HEK293 (cell line): ENCODE results near the gene CCNK.
A peak's percentile ranks its signal among the peaks of the same experiment; 100 is the strongest.

Source experiments
- CTCF ChIA-PET: fragments of 350-600 bp; formaldehyde crosslinking; extraction: SDS; loops from one replicate; lab custom pipeline; 2021; ENCODE audit warnings: antibody characterized with exemption; lab: Yijun Ruan, JAX
- POLR2A ChIA-PET: fragments of 300-600 bp; formaldehyde crosslinking; extraction: SDS; loops from one replicate; lab custom pipeline; 2020; ENCODE audit warnings: antibody characterized with exemption, inconsistent platforms; lab: Yijun Ruan, JAX
- H3K27ac ChIP-seq: fragments of 200-500 bp; sonication (Bioruptor generic); 2 replicates; pipeline ENCODE4 v1.5.1; 2014; ENCODE audit warnings: low read depth, low read length, control low read depth, inconsistent platforms; ENCODE audit errors: extremely low read depth
- H3K36me3 ChIP-seq, 2 experiments: fragments of 200-500 bp in 1 of 2; sonication (Bioruptor generic) in 1 of 2; 1 replicate in 1 of 2; 2 replicates in 1 of 2; pipeline ENCODE4 v1.5.1; 2014 to 2017; ENCODE audit warnings: inconsistent platforms in 2 of 2, low read length in 2 of 2; ENCODE audit not compliant: control insufficient read depth in 2 of 2, insufficient read depth in 1 of 2
- H3K4me1 ChIP-seq: fragments of 200-500 bp; sonication (Bioruptor generic); 2 replicates; pipeline ENCODE4 v1.5.1; 2014; ENCODE audit warnings: mild to moderate bottlenecking, low read length, inconsistent platforms; ENCODE audit not compliant: control insufficient read depth, insufficient read depth
- H3K4me3 ChIP-seq: 2 replicates; pipeline ENCODE4 v1.5.1; 2011; ENCODE audit warnings: low read depth, mild to moderate bottlenecking, control low read depth, low read length, moderate library complexity
- H3K9me3 ChIP-seq: fragments of 200-500 bp; sonication (Bioruptor generic); 2 replicates; pipeline ENCODE4 v1.5.1; 2014; ENCODE audit warnings: low read depth, low read length, inconsistent platforms; ENCODE audit not compliant: control insufficient read depth, insufficient read depth
- HOXD13 ChIP-seq: sonication (generic); formaldehyde crosslinking; IDR thresholded peaks from 2 replicates; pipeline ENCODE4 v1.8.0; 2022; ENCODE audit warnings: missing genetic modification reagents, borderline replicate concordance
- PRDM10 ChIP-seq: fragments of 450-650 bp; formaldehyde crosslinking; IDR thresholded peaks from 2 replicates; pipeline ENCODE4 v1.5.1; 2016; ENCODE audit warnings: missing biosample characterization, missing genetic modification characterization
- PRDM4 ChIP-seq: fragments of 450-650 bp; formaldehyde crosslinking; IDR thresholded peaks from 2 replicates; pipeline ENCODE4 v1.5.1; 2017; ENCODE audit warnings: missing biosample characterization, missing genetic modification characterization
- SCRT1 ChIP-seq: fragments of 450-650 bp; formaldehyde crosslinking; IDR thresholded peaks from 2 replicates; pipeline ENCODE4 v1.5.1; 2016; ENCODE audit warnings: missing biosample characterization, missing genetic modification characterization, borderline replicate concordance
- ZBTB20 ChIP-seq: fragments of 450-650 bp; formaldehyde crosslinking; IDR thresholded peaks from 2 replicates; pipeline ENCODE4 v1.5.1; 2016; ENCODE audit warnings: missing biosample characterization, missing genetic modification characterization
- ZFHX2 ChIP-seq: fragments of 450-650 bp; formaldehyde crosslinking; conservative IDR thresholded peaks from 2 replicates; pipeline ENCODE4 v1.5.1; 2016; ENCODE audit warnings: missing biosample characterization, missing genetic modification characterization
- ZFP41 ChIP-seq: fragments of 450-650 bp; formaldehyde crosslinking; IDR thresholded peaks from 2 replicates; pipeline ENCODE4 v1.5.1; 2016; ENCODE audit warnings: missing biosample characterization, missing genetic modification characterization, borderline replicate concordance
- ZNF211 ChIP-seq: fragments of 450-650 bp; formaldehyde crosslinking; IDR thresholded peaks from 2 replicates; pipeline ENCODE4 v1.5.1; 2016; ENCODE audit warnings: low read depth, missing biosample characterization, missing genetic modification characterization
- ZNF274 ChIP-seq, 2 experiments: fragments of 200-500 bp in 1 of 2; fragments of 450-650 bp in 1 of 2; sonication (Bioruptor generic) in 1 of 2; formaldehyde crosslinking in 1 of 2; IDR thresholded peaks; 2 replicates each; pipeline versions ENCODE4 v1.5.1 to v1.6.1; 2014 to 2016; ENCODE audit warnings: borderline replicate concordance in 1 of 2, inconsistent platforms in 1 of 2, low read length in 1 of 2, missing biosample characterization in 1 of 2, missing genetic modification characterization in 1 of 2
- ZNF335 ChIP-seq: fragments of 450-650 bp; formaldehyde crosslinking; conservative IDR thresholded peaks from 2 replicates; pipeline ENCODE4 v1.5.1; 2016; ENCODE audit warnings: missing biosample characterization, missing genetic modification characterization
- ZNF548 ChIP-seq: fragments of 450-650 bp; formaldehyde crosslinking; IDR thresholded peaks from 2 replicates; pipeline ENCODE4 v1.5.1; 2016; ENCODE audit warnings: missing biosample characterization, missing genetic modification characterization
- ZNF571 ChIP-seq: fragments of 450-650 bp; formaldehyde crosslinking; IDR thresholded peaks from 2 replicates; pipeline ENCODE4 v1.5.0; 2017; ENCODE audit warnings: missing biosample characterization, missing genetic modification characterization
- ZNF658 ChIP-seq: fragments of 450-650 bp; formaldehyde crosslinking; IDR thresholded peaks from 2 replicates; pipeline ENCODE4; 2016; ENCODE audit warnings: missing biosample characterization, missing genetic modification characterization
- ZSCAN30 ChIP-seq: fragments of 450-650 bp; IDR thresholded peaks from 2 replicates; pipeline ENCODE4 v1.5.1; 2018; ENCODE audit warnings: missing biosample characterization, mild to moderate bottlenecking, missing genetic modification characterization, moderate library complexity
- TF ChIP-seq, protein P1 (sequence below): fragments of 450-650 bp; formaldehyde crosslinking; IDR thresholded peaks from 2 replicates; pipeline ENCODE4 v1.5.1; 2016; ENCODE audit warnings: missing biosample characterization, missing genetic modification characterization
- TF ChIP-seq, protein P2 (sequence below): fragments of 450-650 bp; formaldehyde crosslinking; conservative IDR thresholded peaks from 2 replicates; pipeline ENCODE4 v1.5.1; 2016; ENCODE audit warnings: low read depth, missing biosample characterization, missing genetic modification characterization
- TF ChIP-seq, protein P3 (sequence below): fragments of 450-650 bp; formaldehyde crosslinking; IDR thresholded peaks from 2 replicates; pipeline ENCODE4 v1.5.1; 2016; ENCODE audit warnings: missing biosample characterization, missing genetic modification characterization

CCNK gene

DNA sequence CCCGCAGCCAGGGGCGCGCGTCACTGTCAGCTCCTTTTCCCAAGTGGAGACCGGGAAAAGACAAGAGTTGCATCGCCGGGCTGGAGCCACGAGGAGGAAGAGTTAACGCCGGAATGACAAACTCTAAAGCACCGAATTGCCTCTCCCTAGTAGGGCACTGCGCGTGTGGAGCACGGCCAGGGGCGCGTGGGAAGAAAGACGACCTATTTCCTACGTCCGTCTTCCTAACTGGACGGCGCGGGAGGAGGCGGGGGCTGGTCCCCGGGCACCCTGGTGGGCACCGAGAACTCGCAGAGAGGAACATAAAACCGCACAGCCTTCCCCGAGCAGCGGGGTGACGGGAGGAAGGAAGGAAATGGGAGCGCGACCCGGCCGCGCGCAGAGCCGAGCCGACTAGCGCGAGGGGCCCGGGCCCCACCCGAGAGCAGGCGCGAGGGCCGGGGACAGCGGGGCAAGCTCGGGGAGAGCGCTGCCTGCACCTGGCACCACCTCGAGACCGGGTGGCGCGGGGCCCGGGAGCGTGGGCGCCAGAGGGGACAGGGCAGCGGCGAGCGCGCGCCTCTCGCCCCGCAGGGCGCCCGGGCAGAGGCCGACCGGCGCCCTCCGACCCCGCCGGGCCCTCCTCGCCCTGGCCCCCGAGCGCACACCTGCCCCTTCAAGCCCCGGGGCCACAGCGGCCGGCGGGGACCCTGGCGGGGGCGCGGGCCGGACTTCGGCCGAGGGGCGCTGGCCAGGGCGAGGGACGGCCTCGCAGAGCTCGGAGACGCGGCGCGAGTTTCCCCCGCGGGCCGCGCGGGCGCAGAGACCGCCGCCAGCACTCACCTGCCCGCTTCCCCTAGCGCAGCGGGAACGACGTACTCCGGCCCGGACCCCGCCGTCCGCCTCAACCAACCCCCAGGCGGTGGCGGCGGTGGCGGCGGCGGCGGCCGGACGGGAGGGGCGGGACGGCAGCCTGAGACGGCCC, 1.0 kb upstream of the CCNK start, which contains the start of gene SETD3 (continued):
- TF ChIP-seq, protein P1, sequence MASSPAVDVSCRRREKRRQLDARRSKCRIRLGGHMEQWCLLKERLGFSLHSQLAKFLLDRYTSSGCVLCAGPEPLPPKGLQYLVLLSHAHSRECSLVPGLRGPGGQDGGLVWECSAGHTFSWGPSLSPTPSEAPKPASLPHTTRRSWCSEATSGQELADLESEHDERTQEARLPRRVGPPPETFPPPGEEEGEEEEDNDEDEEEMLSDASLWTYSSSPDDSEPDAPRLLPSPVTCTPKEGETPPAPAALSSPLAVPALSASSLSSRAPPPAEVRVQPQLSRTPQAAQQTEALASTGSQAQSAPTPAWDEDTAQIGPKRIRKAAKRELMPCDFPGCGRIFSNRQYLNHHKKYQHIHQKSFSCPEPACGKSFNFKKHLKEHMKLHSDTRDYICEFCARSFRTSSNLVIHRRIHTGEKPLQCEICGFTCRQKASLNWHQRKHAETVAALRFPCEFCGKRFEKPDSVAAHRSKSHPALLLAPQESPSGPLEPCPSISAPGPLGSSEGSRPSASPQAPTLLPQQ (tag by site-specific recombination): 0 out of 2 replicates have a peak, but pooled peaks have one; percentile 57
- TF ChIP-seq SCRT1 (tag by site-specific recombination): no peak
- no peak for TF ChIP-seq HOXD13
- no peak for TF ChIP-seq ZFP41 (tag by site-specific recombination)
- no peak for TF ChIP-seq ZNF274 (IDR thresholded peaks at IDR 0.05; ENCODE audit: low read length)
- no peak for TF ChIP-seq ZNF274 (tag by site-specific recombination; IDR thresholded peaks at IDR 0.05; ENCODE audit: borderline replicate concordance)
- no peak for TF ChIP-seq ZNF211
- peak; percentile 94 for TF ChIP-seq ZFHX2 (tag by site-specific recombination)
- TF ChIP-seq ZNF658: no peak
- no peak for TF ChIP-seq ZNF571 (tag by site-specific recombination)
- TF ChIP-seq ZSCAN30 (tag by site-specific recombination): peak; percentile 31; the same call in 1 of the 2 replicates
- no peak for TF ChIP-seq PRDM4

- Histone ChIP-seq H3K36me3 (no peaks in the 10 kb centered on the region), H3K4me3 (peak overlapping the region; percentile 96), H3K27ac (peak overlapping the region; percentile 79), H3K9me3 (no peaks in the 10 kb centered on the region), H3K4me1 (peaks cover 10% of the 10 kb centered on the region)
- TF ChIP-seq ZBTB20 (peak; percentile 62; the same call in 1 of the 2 replicates), ZNF548 (tag by site-specific recombination) (no peak), PRDM10 (tag by site-specific recombination) (0 out of 2 replicates have a peak, but pooled peaks have one; percentile 7), ZNF335 (tag by site-specific recombination) (peak; percentile 35; the same call in 1 of the 2 replicates)
- TF ChIP-seq, protein P2, sequence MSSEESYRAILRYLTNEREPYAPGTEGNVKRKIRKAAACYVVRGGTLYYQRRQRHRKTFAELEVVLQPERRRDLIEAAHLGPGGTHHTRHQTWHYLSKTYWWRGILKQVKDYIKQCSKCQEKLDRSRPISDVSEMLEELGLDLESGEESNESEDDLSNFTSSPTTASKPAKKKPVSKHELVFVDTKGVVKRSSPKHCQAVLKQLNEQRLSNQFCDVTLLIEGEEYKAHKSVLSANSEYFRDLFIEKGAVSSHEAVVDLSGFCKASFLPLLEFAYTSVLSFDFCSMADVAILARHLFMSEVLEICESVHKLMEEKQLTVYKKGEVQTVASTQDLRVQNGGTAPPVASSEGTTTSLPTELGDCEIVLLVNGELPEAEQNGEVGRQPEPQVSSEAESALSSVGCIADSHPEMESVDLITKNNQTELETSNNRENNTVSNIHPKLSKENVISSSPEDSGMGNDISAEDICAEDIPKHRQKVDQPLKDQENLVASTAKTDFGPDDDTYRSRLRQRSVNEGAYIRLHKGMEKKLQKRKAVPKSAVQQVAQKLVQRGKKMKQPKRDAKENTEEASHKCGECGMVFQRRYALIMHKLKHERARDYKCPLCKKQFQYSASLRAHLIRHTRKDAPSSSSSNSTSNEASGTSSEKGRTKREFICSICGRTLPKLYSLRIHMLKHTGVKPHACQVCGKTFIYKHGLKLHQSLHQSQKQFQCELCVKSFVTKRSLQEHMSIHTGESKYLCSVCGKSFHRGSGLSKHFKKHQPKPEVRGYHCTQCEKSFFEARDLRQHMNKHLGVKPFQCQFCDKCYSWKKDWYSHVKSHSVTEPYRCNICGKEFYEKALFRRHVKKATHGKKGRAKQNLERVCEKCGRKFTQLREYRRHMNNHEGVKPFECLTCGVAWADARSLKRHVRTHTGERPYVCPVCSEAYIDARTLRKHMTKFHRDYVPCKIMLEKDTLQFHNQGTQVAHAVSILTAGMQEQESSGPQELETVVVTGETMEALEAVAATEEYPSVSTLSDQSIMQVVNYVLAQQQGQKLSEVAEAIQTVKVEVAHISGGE (tag by site-specific recombination): 0 out of 2 replicates have a peak, but pooled peaks have one; percentile 25
- TF ChIP-seq, protein P3, sequence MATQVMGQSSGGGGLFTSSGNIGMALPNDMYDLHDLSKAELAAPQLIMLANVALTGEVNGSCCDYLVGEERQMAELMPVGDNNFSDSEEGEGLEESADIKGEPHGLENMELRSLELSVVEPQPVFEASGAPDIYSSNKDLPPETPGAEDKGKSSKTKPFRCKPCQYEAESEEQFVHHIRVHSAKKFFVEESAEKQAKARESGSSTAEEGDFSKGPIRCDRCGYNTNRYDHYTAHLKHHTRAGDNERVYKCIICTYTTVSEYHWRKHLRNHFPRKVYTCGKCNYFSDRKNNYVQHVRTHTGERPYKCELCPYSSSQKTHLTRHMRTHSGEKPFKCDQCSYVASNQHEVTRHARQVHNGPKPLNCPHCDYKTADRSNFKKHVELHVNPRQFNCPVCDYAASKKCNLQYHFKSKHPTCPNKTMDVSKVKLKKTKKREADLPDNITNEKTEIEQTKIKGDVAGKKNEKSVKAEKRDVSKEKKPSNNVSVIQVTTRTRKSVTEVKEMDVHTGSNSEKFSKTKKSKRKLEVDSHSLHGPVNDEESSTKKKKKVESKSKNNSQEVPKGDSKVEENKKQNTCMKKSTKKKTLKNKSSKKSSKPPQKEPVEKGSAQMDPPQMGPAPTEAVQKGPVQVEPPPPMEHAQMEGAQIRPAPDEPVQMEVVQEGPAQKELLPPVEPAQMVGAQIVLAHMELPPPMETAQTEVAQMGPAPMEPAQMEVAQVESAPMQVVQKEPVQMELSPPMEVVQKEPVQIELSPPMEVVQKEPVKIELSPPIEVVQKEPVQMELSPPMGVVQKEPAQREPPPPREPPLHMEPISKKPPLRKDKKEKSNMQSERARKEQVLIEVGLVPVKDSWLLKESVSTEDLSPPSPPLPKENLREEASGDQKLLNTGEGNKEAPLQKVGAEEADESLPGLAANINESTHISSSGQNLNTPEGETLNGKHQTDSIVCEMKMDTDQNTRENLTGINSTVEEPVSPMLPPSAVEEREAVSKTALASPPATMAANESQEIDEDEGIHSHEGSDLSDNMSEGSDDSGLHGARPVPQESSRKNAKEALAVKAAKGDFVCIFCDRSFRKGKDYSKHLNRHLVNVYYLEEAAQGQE (tag by site-specific recombination): no peak
- POLR2A ChIA-PET: interaction anchor here (1.0 to 1.3 kb wide), 7 partner anchors 10 to 490 kb away, joined by 3 to 12 read pairs (median 5); partner anchors contain the start of gene CCDC85C
- CTCF ChIA-PET: interaction anchor here (0.9 kb wide), 1 partner anchor 8 kb away, joined by 3 read pairs; no protein-coding TSS in a partner anchor
Observed at GRCh38 chr14:99481745-99482099, 513 bp downstream of the CCNK start.
